HG03066 (cell line): ENCODE measurements around the gene FAM200B.

Source experiments
- ATAC-seq: cut with Tn5 transposase; IDR thresholded peaks from one replicate; pipeline ENCODE4 v1.9.1; 2021; ENCODE audit warnings: low read depth; ENCODE audit not compliant: unreplicated experiment

The FAM200B gene

DNA sequence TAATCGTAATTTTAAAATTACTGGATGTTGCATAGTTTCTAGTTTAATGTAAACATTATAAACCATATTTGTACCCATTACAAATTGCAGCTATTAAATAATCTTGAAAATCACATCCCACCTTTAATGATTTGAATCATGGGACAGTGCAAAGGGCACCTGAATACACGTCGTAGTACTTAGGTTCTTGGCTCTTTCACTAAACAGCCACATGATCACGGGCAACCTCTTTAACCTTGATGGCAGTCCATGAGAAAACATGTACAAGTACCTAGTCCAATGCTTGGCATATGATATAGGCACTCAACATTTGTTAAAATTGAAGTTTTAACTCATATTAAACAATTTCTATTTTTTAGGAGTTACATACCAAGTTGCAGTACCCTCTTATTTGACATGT is 14.6 kb upstream of the FAM200B start:
- no peak for ATAC-seq

DNA sequence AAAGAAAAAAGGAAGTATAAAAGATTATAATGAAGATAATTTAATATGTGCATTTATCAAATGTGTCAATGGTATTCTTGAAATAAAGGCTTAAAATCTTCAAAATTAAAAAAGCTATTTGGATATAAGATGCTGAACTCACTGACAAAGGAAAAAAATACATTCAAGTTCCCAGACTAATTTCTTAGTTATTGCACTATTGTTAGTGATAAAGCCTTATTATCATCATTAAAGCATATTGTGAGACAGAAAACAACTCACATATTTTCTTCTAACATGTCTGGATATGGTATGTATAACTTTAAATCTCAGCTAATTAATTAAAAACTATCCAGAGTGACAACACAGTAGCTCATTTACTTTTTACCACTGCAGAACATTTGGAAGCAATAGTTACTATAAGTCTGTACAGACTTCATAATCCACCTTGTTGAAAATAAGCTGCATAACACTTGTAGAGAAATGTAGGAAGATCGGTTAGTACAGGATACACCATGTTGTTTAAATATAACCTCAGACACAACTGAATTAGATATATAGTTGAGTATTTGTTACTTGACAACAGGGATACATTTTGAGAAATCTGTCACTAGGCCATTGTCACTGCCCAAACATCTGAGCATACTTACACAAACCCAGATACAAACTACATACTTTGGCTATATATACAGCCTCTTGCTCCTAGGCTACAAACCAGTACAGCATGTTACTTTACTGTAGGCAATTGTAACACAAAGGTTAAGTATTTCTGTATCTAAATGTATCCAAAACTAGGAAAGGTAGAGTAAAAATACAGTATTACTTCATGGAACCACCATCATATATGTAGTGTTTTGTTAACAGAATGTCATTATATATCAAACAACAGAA is 12.8 kb upstream of the FAM200B start:
- no peak for ATAC-seq

DNA sequence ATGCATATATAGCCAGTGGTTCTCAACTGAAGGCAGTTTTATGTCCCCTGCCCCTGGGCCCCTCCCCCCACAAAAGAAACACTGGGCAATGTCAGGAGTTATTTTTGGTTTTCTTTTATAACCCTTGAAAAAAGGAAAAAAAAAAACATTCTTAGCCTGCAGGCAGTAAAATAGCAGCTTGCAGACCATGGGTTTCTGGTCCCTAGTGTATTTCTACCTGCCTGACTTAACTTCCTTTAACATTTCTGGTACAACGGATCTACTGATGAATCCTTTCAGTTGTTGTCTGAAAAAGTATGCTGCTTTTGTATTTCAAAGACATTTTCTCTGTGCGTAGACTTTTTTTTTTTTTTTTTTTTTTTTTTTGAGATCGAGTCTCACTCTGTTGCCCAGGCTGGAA is 11.1 kb upstream of the FAM200B start:
- ATAC-seq = no peak

DNA sequence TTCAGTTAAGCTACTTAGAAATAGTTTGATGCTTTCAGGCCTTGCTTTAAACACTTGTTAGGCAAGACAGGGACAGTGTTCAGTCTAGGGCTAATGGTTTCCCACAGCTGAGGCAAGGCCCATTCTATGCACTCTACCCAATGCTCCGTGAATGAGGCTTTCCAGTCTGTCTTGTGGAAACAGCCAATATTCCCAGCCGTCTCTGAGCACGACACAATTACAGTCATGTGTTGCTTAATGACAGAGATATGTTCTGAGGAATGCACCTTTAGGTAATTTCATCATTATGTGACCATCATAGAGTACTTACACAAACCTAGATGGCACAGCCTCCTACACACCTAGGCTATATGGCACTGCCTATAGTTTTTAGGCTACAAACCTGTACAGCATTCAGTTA is 9.5 kb upstream of the FAM200B start:
- no peak for ATAC-seq

DNA sequence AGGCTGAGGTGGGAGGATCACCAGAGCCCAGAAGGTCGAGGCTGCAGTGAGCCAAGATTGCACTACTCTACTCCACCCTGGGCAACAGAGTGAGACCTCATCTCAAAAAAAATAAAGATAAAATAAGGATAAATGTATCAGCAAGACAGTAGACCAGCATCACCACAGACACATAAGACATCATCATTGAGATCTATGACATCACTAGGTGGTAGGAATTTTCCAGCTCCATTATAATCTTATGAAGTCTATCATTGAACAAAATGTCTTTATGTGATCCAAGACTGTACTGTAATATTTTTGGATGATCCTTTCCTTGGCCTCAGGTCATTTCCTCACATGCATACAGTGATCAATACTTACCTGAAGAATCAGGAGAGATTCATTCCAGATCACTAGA is 8.3 kb upstream of the FAM200B start:
- ATAC-seq = no peak

DNA sequence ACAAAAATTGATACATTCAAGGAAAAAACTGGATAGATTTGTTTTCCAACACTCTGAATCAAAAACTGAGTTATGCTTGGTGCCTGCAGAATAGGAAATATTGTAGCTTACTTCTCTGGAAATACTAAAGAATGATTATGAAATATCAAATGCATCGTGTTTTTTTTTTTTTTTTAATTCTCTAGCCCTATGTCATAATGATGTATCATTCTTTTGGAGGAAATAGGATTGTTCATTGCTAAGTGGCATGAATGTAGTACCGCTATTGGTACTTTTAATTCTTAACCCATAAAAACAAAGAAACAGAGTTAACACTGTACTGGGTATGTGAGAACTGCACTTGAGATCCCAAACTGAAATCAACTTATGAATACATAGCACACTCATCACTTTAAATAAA is 7.6 kb upstream of the FAM200B start:
- no peak for ATAC-seq

DNA sequence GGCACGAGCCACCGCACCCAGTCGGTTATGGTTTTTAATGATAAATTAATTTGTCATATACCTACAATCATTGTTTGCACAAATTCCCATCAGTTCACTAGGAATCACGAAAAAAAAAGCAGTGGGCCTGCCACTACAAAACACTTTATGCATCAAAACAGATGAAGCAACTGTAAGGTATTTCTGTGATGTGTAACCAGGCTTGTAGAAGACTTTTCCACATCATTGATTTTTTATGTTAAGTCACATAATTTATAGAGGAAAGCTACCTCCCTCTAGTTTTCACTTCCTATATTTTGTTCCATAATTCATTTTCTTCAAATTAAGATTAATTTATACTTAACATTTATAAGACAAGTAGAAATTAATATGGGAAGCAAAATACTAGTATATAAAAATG is 6.7 kb upstream of the FAM200B start:
- no peak for ATAC-seq

DNA sequence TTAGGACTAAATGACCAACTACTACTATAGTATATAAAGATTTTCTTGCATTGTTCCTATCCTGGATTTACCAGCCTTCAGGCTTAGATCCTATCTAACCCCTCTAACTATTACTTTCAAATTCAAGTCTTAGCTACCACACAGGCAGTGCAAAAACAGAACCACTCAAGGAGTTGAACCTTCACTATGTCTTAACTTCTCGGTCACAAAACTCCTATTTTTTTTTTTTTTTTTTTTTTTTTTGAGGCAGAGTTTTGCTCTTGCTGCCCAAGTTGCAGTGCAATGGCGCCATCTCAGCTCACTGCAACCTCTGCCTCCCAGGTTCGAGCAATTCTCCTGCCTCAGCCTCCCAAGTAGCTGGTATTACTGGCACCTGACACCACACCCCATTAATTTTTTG is 6.3 kb upstream of the FAM200B start:
- ATAC-seq = no peak

DNA sequence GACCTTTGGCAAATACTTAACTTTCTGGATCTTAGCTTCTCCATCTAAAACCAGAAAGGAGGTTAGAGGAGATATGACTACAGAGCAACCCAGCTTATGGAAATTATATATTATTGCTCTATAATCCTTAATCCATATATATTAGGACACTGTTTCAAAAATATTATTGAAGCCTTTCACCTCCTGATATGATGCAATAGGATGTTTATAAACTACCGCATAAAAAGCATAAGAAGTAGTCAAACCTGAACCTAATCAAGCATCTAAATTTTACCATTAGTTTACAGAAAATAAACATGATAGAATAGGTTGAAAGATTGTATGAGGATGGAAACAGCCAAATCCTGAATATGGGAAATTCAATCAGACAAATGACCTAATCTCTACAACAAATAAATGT is 5.6 kb upstream of the FAM200B start:
- ATAC-seq = no peak

DNA sequence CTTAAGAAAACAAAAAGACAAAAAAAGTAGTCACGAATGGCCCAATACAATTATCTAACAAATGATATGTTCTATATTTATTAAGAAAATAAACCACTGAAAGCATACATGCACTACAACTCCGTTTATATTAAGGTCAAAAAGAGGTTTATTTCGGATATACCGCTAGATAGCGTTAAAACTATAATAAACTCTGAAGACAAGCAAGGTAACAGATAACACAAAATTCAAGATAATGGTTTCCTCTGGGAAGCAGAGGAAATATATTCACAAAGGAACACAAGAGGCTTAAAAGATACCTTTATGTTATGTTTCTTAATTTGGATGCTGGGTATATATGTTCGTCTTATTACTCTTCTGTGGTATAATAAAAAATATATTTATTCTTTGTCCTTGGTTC is 4.7 kb upstream of the FAM200B start:
- no peak for ATAC-seq

DNA sequence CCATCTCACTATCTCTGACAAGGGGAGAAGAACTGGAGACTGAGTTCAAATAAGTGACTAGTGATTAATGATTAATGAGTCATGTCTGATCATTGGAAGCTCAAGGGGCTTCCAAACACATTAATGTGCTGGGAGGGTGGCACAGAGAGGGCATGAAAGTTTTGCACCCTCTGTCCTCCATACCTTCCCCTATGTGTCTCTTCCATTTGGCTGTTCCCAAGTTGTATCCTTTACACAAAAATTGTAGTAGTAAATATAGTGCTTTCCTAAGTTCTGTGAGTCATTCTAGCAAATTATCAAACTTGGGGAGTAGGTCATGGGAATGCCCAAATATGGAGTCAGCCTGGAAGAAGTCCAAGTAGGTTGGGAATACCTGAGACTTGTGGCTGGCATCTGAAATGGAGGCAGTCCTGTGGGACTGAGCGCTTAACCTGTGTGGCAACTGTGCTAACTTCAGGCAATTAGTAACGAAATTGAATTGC is 4.1 kb upstream of the FAM200B start:
- no peak for ATAC-seq

DNA sequence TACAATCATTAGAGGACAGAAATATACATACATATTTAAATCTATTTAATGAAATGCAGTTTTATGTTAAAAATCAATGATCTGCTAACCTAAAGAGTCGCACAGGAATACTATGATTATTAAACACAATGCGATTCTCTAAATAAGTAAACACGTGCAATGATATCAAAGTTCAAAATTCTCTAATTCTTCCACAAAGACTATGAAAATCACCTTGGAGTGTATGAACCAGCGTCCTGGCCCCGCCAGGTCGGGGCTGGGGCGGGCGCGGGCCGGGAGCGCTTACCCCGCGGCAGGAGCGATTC is 608 bp upstream of the FAM200B start:
- no peak for ATAC-seq

DNA sequence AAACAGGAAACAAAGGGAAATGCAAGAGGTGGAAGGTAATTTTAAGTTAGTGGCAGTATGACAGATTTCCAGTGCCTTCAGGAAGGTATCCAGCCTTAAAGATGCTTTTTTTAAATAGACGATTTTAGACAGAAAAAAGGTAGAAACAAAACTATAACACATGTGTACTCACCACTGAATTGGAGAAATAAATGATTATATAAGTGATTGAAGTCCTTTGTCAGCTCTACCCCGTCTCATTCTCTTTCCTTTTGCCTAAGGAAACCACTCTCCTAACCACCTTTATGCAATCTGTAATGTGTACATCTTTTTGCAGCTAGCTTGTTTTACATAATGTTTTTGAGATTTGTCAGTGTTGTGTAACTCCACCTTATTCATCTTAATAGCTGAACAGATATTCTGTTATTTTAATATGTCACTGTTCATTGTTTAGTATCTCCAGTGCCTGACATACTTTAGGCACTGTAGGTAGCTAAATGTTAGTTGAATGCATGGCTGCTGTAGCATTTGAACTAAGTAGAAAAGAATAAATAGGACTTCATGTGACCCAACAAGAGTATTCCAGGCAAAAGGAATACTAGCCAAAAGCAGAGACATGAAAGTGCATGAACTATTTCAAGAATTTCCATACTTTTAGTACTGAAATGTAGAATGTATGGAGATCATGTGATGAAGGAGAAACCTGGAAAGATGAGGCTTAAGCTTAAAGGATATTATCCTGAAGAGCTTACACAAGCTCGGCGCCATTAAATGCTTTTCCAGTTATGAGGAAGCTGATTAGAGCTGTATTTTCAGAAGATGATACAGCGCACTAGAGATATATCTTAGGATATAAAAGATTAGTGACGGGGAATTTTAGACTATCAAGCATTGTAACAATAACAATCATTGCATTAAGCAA is 865 bp downstream of the FAM200B start:
- ATAC-seq = no peak

DNA sequence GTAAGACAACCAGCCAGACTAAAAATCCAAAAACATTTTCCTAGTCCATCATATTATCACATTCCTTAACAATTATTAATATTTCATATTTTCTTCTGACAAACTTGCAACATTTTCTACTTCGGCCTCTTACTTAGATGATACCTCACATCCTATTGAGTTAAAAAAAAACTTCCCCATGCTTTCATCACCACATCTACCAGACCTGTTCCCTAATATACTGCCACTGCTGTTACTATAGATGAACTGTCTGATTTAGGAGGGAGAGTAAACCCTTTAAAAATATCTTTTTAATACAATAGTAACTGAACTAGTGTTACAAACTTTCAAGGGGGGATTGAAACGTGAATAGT is 1.5 kb downstream of the FAM200B start:
- ATAC-seq = no peak

DNA sequence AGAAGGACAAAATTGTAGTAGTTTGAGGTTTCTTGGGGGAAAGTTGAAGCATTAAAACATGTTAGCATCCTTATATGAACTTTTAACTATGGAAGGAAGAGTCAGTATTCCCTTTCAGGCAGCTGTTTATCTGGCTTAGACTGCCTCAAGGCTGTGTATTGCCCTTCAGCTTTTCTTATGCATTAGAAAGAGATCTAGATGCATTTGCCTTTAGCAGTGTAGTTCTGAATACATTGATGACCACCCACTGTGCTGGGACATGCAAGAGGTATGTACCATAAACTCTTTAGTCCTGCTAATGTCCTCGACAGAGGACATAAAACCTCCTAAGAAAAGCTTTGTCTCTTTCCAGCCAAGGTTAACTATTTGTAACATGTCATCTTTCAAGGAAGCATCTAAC is 2.9 kb downstream of the FAM200B start:
- no peak for ATAC-seq

DNA sequence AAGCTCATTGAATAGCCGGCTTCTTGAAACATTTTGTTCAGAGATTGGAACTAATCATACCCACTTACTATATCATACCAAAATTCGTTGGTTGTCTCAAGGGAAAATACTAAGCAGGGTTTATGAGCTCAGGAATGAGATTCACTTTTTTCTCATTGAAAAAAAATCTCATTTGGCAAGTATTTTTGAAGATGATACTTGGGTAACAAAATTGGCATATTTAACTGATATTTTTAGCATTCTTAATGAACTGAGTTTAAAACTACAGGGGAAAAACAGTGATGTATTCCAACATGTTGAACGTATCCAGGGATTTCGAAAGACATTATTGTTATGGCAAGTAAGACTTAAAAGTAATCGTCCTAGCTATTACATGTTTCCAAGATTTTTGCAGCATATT is 6.4 kb downstream of the FAM200B start:
- no peak for ATAC-seq

DNA sequence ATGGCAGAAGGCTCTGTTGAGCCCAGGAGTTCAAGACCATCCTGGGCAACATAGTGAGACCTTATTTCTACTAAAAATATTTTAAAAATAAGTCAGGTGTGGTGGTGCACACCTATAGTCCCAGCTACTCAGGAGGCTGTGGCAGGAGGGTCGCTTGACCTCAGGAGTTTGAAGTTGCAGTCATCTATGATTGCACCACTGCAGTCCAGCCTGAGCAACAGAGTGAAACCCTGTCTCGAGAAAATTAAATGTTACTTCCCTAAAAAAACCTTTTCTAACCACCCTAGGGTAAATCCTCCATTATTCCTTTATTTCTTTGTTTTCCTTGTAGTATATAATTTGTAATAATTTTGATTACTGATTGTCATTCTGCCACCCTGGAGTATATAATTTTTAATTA is 7.9 kb downstream of the FAM200B start:
- ATAC-seq = no peak

DNA sequence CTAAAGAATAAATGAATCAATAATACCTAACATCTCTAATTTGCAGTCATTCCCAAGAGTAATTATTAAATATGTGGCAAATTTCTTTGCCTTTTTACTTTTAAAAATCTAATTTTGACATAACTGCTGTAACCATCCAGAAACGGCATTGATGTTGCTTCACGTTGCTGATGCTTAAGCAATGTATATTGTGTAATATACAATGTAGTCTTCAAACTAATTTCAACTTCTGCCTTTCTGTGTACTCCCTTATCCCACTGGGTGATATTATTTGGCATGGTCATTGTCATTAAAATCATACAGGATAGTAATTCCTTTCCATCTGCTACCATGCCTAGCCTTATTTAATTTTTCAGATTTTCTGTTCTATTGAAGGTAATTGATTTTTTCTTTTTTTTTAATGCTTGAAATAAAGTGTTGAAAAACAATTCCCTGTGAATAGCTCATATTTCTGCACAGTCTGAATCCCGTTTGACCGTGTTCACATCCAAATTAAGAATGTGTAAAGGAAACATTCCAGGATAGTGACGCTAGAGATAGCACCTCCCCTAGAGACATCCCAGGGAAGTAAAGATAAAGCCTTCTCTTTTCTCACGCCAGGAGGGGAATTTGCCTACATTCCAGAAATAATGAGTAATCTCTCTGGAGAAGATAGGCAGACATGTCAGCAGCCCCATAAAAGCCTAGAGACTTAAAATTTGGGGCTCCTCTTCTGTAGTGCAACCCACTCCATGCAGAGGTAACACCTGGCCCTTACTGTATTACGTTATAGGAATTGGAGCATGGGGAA is 8.6 kb downstream of the FAM200B start:
- no peak for ATAC-seq

DNA sequence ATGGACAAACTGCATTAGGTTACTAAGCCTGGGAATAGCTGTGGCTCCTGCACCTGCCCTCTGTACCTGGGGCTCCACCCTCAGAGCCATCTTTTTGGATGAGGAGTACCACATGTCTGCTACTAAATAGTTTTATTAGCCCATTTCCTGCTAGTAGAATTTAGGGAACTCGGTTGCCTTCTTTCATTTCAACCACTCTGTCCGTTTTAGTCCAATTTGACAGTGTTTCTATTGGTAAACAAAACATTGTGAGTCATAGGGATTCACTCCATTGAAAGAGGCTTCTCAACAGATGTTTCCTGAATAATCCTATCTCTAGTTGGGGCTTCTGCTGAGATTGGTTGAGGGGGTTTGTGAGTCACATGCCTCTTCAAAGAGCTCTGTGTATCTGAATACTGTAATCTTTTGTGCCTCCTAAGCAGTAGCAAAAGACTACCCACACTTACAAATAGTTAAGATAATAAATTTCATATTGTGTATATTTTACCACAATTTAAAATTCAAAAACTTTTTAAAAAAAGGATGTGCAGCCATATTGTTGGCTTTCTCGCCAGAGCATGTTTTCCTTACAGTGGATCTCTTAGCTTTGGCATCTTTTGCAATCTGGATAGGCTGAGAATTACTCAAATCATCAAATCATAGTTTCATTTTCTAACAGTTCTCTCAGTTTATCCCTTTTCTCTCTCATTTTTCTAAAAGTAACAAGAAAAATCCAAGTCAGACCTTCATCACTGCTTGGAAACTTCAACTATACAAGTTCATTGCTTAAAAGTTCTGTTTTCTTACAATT is 9.9 kb downstream of the FAM200B start:
- ATAC-seq = no peak

DNA sequence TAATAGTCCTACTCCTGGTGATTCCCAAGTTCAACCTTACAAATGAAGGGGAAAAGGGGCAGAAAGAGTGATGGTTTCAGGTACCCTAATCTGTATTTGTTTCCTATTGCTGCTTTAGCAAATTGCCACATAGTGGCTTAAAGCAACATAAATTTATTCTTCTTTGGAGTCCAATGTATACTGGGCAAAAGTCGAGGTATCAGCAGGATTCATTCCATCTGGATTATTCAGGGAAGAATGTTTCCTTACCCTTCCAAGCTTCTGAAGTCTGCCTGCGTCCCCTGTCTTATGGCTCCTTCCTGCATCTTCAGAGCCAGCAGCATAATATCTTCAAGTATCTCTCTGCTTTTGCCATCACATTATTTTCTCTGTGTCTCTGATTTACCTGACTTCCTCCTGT is 11.0 kb downstream of the FAM200B start:
- no peak for ATAC-seq
